Stimulated activated CD4-positive, alpha-beta T cell treated with anti-CD3 and anti-CD28 coated beads, Interleukin-1b, Interleukin-23, amount 100 ng/mL, for 24 hours (primary cell): ENCODE measurements around the gene PTOV1.

Experiments
- DNase-seq, 4 experiments: peaks; one replicate each; pipeline ENCODE4 v3.0.0-alpha.2; 2020; ENCODE audit warnings: low read depth in 4 of 4, low spot score in 1 of 4

Gene PTOV1

DNA sequence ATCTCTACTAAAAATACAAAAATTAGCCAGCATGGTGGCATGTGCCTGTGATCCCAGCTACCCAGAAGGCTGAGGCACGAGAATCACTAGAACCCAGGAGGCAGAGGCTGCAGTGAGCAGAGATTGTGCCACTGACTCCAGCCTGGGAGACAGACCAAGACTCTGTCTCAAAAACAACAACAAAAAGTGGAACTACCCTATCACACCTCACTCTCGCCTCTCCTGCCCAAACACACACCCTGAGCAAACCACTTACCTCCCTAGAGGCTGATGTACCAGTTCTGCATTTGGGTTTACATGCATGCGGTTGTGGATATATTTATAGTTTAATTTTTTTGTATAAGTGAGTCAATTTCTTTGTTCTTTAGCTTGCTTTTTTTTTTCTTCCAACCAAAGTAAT is 7.7 kb upstream of the PTOV1 start:
- DNase-seq = no peak

DNA sequence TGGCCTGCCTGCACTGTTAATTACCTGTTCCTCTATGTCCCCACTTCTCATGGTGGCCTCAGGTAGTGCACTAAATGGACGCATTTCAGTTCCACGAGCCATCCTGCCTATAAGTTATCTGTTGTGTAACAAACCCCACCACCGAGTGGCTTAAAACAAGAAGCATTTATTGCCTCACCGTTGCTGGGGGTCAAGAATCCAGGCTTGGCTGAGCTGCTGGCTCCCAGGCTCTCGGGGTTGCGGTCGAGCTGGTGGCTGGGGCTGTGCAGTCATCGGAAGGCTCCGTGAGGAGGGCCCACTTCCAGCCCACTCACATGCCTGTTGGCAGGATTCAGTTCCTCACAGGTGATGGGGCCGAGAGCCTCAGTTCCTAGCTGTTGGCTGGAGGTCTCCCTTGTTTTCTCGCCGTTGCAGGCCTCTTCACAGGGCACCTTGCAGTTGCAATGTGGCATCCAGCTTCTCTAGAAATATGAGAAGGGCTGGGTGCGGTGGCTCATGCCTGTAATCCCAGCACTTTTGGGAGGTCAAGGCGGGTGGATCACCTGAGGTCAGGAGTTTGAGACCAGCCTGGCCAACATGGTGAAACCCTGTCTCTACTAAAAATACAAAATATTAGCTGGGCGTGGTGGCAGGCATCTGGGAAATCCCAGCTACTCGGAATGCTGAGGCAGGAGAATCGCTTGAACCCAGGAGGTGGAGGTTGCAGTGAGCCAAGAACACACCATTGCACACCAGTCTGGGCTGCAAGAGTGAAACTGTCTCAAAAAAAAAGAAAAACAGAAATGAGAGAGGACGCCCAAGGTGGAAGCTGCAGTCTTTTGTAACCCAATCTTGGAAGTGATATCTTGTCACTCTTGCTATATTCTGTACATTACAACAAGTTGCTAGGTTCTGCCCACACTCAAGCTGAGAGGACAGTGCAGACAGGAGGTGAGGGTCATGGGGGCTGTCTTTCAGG is 6.5 kb upstream of the PTOV1 start:
- DNase-seq = no peak

DNA sequence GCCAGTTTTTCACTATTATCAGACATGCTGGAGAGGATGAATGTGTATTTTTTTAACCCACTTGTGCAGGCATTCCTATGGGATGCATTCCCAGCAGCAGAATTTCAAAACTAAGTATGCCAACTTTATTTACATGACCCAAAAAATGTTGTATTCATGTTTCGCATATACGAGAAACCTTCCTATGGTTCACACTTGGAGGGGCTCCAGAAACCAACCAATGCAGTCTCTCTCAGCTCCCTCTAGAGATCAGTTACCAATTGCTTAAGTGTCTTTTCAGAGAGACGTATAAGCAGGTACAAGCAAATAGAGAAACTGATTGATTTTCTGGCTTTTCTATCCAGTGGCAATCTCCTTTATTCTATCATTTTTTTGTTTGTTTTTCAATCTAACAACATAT is 5.5 kb upstream of the PTOV1 start:
- no peak for DNase-seq

DNA sequence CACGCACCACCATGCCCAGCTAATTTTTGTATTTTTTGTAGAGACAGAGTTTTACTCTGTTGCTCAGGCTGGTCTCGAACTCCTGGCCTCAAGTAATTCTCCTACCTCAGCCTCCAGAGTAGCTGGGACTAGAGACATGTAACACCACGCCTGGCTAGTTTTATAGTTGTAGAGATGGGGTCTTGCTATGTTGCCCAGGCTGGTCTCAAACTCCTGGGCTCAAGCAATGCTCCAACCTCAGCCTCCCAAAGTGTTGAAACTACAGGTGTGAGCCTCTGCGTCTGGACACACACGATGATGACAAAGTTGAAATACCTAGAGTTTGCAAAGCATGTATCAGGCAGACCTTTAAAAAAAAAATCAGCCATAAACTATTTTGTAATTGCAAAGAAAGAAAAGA is 4.6 kb upstream of the PTOV1 start:
- no peak for DNase-seq

DNA sequence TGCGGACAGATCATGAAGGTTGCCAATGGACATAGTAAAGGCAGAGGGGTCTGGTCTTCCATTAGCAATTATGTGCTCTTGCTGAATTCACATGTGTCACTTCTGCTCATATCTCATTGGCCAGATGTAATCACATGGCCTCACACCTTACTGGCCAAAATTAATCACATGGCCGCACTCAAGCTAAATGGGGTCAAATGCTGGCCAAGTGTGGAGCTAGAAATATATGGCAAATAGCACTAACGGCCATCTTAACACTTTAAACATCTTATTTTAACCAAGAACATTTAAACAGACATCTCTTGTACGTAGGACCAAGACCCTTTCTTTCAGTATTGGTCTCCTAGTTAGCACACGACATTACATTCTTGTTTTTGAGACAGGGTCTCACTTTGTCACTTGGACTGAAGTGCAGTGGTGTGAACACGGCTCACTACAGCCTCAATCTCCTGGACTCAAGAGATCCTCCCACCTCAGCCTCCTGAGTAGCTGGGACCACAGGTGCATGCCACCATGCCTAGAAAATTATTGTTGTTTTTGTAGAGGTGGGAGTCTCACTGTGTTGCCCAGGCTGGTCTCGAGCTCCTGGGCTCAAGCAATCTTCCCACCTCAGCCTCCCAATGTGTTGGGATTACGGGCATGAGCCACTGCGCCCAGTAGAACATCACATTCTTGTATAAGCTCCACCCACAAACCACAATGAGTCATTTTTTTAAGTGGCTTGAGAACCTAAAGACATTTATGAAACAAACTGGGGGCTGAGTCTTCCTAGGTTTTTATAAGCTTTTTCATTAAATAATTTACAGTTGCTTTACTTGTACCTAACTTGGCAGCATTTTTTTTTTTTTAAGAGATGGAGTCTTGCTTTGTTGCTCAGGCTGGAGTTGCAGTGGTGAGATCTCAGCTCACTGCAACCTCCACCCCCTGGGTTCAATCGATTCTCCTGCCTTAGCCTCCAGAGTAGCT is 2.9 kb upstream of the PTOV1 start:
- DNase-seq = no peak

DNA sequence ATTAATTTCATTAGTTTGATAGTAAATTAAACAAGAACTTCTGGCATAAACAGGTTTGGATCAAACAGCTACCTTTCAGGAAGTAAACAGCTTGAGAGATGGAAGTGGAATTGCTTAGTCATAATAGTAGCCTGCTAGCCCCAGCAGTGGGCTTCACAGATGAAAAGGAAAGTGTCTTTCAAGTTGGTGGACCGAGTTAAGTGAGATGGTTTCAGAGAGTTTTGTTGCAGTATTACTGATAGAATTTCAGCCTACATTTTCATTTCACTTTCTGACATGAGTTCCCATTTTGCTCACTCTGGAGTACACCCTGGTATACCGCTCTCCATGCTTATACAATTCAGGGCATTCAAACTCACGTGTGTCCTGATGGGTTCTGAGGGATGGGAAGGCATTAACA is 2.0 kb upstream of the PTOV1 start:
- no peak for DNase-seq

DNA sequence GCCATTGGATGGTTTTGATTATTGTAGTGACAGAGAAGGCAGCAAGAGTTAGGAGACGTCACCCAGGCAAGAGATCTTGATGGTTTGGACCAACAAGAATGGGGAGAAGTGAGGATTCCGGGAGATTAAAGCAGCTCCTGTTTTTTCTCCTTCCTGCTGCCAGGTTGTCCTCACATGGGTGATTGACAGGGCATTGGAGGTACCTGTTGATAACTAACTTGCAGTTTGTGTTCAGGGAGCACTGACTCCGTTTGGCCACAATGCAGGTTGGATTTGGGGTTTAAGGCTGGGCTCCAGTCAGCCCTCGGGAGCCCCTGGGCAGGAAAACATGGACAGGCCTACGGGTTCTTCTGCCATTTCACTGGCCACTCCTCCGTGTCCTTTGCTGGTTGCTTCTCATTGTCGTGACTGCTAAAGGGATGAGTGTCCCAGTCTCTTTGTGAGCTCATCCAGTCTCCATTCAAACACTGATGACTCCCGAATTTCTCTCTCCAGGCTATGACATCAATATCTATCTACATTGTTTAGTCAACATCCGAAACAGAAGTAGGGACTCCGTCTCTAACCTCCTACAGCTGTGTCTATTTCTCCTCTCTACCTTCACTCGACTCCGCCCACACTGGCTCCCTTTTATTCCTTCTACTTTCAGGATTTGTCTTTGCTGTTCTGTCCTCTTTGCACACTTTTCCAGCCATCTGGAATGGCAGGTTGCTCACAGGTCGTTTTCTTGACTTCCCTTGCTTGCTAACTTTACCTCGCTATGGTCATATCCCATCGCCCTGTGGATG is 1.3 kb upstream of the PTOV1 start:
- no peak for DNase-seq

DNA sequence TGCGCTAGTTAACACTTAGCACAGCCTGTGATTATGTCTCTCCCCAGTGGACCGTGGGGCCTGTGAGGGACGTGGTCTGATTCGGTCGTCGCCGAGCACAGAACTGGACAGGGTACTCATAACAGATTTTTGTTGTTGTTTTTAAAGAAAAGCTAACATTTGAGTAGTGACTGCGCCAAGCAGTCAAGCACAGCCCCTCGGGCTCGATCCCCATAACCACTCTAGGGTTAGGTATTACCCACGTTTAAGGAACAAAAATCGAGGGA is 805 bp upstream of the PTOV1 start:
- no peak for DNase-seq

DNA sequence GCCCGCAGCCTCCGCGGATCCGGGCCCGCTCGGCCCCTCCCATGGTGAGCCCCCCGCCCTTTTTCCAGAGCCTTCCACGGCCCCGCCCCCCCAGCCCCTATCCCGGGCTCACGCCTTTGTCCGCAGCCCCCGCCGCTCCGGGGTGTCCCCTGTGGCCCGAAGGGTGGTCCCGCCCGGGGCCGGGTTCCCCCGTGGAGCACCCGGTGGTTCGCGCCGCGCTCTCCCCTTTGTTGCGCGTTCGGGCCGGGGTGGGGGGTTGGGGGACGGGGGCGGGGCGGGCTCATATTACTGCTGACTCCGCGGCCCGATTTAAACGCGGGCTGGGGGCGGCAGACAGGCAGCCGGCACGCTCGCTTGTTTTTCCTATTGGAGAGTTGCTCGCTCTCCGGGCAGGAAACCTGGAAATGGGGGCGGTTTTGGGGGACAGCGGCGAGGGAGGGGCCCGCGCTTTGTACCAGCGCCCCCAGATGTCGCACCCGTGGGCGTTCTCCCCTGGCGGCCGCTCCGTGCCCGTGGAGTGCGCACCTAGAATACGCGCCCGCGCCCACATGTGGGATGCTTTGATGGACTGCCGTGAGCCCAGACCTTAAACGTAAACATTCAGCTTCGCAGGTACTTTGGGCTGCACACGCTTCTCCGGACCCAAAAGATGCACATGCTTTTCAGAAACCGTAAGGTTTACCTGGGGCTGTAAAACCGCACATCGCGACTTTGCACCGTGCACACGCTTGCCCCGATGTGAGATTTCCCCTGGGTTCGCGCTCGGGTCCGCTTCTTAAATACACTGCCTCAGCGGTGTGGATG is 699 bp downstream of the PTOV1 start:
- no peak for DNase-seq

DNA sequence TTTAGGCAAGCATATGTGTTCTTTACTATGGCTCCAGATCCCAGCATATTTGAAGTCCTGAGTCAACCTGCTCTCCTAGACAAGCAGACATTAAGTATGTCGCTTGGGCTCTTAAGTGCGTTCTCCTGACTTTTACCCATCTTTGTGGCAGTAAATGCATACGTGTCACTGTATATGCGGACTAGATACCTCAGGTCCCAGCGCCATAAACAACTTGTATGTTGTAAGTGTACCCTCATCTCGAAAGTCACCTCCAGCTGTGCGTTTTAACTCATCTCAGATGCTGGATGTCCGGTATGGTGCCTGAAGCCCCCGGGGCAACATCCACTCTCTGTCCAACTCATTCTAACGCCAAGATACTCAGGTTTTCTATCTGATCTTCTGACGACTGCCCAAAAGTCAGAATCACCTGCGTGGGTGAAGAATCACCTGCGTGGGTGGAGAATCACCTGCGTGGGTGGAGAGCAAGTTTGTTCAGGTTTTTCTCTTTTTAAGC is 1.7 kb downstream of the PTOV1 start:
- DNase-seq = no peak

DNA sequence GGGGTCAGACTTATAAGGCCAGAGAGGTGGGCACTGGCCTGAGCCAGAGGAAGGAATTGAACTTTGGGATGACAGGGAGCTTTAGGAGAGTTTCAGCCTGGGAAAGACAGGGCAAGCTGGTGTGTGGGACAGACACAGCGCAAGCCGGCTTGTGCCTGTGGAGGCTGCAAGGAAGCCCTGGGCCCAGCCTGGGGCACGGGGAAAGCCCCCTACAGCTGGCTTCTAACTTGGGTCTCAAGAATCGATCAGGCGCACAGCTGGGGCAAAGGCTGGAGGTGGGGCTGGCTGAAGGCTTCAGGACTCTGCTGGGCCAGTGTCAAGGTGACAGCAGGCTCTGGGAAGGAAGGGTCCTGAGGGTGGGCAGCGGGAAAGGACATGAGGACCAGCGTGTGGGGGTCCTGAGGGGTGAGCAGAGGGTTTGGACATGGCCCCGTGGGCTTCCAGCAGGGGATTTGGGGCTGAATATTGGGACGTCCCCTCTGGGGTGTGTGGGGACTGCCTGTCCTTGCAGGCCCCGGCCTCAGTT is 3.0 kb downstream of the PTOV1 start:
- DNase-seq = no peak

DNA sequence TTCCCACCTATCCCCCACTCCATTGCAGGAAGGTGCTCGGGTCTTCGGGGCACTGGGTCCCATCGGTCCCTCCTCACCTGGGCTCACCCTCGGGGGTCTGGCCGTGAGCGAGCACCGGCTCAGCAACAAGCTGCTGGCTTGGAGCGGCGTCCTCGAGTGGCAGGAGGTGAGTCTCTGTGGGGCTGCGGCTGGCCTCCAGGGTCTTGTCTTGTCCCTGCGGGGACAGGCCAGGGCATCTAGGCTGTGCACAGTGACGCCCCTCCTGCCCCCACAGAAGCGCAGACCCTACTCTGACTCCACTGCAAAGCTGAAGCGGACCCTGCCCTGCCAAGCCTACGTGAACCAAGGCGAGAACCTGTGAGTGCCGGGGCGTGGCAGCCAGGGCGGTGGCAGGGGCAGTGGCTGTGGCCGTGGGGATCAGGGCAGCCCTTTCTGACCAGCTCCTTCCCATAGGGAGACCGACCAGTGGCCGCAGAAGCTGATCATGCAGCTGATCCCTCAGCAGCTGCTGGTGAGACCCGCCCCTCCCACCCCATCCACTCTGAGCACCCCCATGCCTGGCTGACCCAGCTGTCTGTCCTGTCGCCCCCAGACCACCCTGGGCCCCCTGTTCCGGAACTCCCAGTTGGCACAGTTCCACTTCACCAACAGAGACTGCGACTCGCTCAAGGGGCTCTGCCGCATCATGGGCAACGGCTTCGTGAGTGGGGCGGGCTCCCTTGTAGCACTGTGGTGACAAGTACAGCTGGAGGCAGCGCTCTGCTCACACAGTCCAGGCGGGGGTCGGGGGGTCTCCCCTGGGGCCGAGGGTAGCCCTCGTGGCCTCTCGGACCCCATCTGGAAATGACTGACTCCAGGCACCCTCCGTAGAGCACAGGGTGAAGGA is 3.7 kb downstream of the PTOV1 start:
- no peak for DNase-seq

DNA sequence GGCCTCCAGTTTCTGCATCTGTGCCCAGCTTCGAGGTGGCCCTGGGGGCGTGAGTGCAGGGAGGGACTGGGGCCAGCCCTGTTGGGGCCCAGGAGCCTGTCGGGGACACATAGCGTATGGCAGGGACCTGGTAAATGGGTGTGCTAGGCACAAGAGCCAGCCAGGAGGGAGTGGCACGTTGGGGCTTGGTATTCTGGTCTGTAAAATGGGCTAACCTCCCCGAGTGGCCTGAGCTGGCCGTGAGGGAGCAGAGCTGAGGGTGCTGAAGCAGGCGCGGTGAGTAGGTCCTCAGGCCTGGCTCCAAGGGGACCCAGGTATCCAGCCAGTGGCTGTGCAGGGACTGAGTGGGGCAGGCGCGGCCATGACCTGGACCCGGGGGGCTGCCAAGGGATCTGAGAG is 4.3 kb downstream of the PTOV1 start:
- no peak for DNase-seq

DNA sequence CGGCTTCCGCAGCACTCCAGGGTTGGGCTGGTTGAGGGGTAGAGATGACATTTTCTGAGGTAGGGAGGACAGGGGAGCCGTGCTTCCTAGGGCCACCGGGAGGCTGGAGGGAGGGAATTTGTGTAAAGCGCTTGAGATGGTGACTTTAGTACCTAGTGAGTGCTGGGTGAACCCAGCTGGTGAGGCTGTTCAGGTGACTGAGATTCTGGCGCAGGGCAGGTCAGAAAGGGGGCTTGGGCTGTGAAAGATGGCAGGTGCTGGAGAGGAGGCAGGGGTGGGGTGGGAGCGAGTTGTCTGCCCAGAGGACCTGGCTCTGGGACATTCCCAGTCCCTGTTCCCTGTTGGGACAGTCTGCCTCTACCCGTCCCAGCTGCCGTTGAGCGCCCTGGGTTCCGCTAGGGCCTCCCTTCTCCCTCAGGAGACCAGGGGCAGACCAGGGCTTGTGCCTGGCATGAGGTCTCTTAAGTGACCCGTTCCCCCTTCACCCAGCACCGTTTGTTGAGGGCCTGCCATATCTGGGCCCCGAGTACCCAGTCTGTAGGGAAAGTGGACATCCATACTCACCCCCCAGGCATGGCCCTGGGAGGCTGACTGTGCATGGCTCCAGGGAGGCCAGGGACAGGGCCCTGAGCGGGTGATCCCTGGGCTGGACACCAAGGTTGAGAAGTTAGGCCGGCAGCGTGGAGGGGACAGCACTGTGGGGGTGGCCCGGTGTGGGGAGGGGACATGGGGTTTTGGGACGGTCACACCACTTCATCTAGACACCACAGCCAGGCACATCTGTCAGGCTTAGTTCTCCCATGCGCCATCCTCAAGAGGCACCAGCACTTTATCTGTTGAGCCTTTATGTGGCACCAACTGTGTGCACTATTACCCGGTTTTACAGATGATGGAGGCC is 5.0 kb downstream of the PTOV1 start:
- DNase-seq = no peak

DNA sequence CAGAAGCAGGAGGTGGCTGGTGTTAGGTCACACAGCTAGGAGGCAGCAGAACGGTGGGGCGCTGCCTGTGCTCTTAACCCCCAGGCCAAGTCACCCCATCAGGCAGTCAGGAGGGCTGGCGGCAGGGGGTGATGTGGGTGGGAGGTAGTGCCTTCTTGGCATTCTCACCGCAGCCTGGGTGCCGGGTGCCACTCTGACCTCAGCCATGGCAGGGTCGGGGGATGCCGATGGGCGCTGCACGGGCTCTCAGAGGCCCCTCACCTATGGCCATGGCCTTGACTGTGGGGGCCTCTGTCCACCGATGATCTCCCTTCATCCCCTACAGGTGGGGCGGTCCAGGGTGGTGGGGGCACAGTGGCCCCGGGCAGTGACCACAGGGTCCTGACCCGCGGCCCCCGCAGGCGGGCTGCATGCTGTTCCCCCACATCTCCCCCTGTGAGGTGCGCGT is 5.6 kb downstream of the PTOV1 start:
- DNase-seq = no peak

DNA sequence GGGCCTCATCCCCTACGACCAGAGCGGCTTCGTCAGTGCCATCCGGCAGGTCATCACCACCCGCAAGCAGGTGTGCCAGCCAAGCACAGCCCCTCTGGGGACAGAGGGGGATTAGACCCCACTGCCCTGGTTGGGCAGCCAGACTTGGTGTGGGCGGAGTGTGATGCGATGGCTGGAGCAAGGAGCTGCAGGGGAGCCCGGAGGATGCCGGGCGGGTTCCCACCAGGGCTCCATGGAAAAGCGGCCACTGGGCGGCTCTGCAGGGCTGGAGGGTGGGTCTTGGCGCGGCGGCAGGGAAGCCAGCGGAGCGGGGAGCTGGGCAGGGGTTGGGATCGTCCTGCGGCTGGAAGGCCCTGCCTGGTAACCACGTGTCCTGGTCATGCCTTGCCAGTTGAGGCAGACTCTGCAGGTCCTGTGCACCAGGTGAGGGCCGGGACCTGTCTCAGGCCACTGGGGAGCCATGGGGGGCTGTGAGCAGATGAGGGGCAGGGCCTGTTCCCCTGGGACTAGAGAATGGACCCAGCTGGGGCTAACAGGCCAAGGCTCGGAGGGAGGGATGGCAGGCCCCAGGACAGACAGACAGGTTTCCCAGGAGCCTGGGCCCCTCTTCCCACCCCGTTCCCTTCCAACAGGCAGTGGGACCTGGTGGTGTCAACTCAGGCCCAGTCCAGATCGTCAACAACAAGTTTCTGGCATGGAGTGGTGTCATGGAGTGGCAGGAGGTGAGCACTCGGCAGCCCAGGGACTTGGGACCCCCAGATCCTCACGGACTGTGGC is 6.3 kb downstream of the PTOV1 start:
- DNase-seq = no peak

DNA sequence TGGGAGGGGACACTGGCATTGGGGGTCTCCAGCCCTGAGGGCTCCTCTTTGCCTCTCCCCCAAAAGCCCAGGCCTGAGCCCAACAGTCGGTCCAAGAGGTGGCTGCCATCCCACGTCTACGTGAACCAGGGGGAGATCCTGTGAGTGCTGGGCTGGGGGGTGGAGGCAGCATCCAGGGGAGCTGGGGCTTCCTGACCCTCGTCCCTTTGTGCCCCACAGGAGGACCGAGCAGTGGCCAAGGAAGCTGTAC is 6.8 kb downstream of the PTOV1 start:
- no peak for DNase-seq
